Breast epithelium (tissue), 3 donors: ENCODE data around the gene PBX3.

ENCODE experiments used
- POLR2A ChIP-seq: fragments of 450-650 bp; IDR thresholded peaks from one replicate; pipeline ENCODE4 v1.6.1; 2016; ENCODE audit warnings: antibody characterized with exemption, mild to moderate bottlenecking, moderate library complexity
- POLR2AphosphoS5 ChIP-seq, 3 donors: sonication (generic); formaldehyde crosslinking; IDR thresholded peaks; one replicate each; pipeline ENCODE4 v1.6.1; 2017; ENCODE audit warnings: antibody characterized with exemption in 3 of 3
- TF ChIP-seq, protein P1 (sequence below), 3 donors: fragments of 450-650 bp; IDR thresholded peaks; one replicate each; pipeline ENCODE4 v1.5.1; 2016 to 2017; ENCODE audit warnings: antibody characterized with exemption in 3 of 3, mild to moderate bottlenecking in 3 of 3, moderate library complexity in 3 of 3

DNA sequence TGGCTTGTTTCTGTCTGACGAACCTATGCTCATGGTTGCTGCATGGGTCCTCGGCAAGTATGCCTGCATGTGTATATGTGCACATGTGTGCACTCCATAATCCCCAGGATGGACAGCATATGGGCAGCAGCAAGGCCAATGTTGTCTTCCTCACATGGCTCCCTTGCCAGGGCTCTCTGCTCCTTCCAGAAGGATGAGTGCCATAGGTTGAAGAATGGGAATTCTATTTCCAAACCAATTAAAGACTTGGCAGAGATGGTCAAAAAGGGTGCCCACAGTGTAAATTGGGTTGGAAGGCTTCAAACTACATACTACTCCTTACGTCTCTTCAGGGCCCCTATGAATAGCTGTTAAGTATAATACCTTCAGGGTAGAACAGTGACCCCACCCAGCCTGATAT is 212.1 kb downstream of the PBX3 start:
- TF ChIP-seq, protein P1, sequence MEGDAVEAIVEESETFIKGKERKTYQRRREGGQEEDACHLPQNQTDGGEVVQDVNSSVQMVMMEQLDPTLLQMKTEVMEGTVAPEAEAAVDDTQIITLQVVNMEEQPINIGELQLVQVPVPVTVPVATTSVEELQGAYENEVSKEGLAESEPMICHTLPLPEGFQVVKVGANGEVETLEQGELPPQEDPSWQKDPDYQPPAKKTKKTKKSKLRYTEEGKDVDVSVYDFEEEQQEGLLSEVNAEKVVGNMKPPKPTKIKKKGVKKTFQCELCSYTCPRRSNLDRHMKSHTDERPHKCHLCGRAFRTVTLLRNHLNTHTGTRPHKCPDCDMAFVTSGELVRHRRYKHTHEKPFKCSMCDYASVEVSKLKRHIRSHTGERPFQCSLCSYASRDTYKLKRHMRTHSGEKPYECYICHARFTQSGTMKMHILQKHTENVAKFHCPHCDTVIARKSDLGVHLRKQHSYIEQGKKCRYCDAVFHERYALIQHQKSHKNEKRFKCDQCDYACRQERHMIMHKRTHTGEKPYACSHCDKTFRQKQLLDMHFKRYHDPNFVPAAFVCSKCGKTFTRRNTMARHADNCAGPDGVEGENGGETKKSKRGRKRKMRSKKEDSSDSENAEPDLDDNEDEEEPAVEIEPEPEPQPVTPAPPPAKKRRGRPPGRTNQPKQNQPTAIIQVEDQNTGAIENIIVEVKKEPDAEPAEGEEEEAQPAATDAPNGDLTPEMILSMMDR (IDR thresholded peaks at IDR 0.05), result no peak
- TF ChIP-seq POLR2A (no peak), POLR2AphosphoS5 (IDR thresholded peaks at IDR 0.05) (no peak)
